Stomach (tissue), 9 donors: ENCODE measurements around the gene TKFC. TPM values are rescaled to one million over a fixed set of nuclear protein-coding genes. Genes with fewer than 3 reads are reported as not detected.

Experiments
- DNase-seq, 2 donors: peaks; one replicate each; pipeline versions ENCODE4 v3.0.0 to v3.0.0-alpha.2; 2013 to 2019
- H3K27ac ChIP-seq, 5 donors: fragments of 200-600 bp in 4 of 5; sonication (generic) in 4 of 5; one replicate each; pipeline ENCODE4 v1.5.1; 2013 to 2019; ENCODE audit warnings: mild to moderate bottlenecking in 1 of 5, moderate library complexity in 1 of 5
- H3K27me3 ChIP-seq, 3 donors: fragments of 200-600 bp; sonication (generic); one replicate each; pipeline ENCODE4 v1.5.1; 2017 to 2019; ENCODE audit warnings: mixed run types in 1 of 3
- H3K36me3 ChIP-seq, 4 donors: fragments of 200-600 bp; sonication (generic); 1 replicate in 3 of 4; 2 replicates in 1 of 4; pipeline ENCODE4 v1.5.1; 2016 to 2019
- H3K4me1 ChIP-seq, 4 donors: fragments of 200-600 bp; sonication (generic); one replicate each; pipeline ENCODE4 v1.5.1; 2016 to 2019
- H3K4me3 ChIP-seq, 4 donors: fragments of 200-600 bp; sonication (generic) in 3 of 4; one replicate each; pipeline ENCODE4 v1.5.1; 2016 to 2019; ENCODE audit warnings: mild to moderate bottlenecking in 1 of 4
- H3K9me3 ChIP-seq, 4 donors: fragments of 200-600 bp; sonication (generic); one replicate each; pipeline ENCODE4 v1.5.1; 2016 to 2019
- EP300 ChIP-seq: sonication (generic); formaldehyde crosslinking; IDR thresholded peaks from one replicate; pipeline ENCODE4 v1.6.1; 2017; ENCODE audit warnings: antibody characterized with exemption
- POLR2A ChIP-seq, 4 donors: fragments of 450-650 bp; IDR thresholded peaks; one replicate each; pipeline ENCODE4 v1.6.1; 2016; ENCODE audit warnings: antibody characterized with exemption in 4 of 4, control low read depth in 2 of 4, mild to moderate bottlenecking in 1 of 4, moderate library complexity in 1 of 4
- POLR2AphosphoS5 ChIP-seq, 3 donors: sonication (generic); formaldehyde crosslinking; IDR thresholded peaks; one replicate each; pipeline ENCODE4 v1.6.1; 2016; ENCODE audit warnings: antibody characterized with exemption in 3 of 3
- WGBS, 5 donors: extraction: QIAGEN DNeasy Blood & Tissue Kit in 3 of 5; methylation state at CpG; one replicate each; pipeline versions ENCODE4 v1.1.5 to v1.1.7; 2013 to 2018; 5-methylcytosine and 5-hydroxymethylcytosine counted together
- intact Hi-C: fragments of 100-400 bp; cut with DNase I; formaldehyde crosslinking; loops from one replicate; pipeline ENCODE4 v1.15.1; 2023; ENCODE audit warnings: low total_unique reads
- polyA plus RNA-seq, 3 donors: library from polyadenylated mRNA; stranded (reverse); fragments of 200-250 nt; gene quantifications; one replicate each; pipeline ENCODE4 v1.2.3, GENCODE V29; 2013
- total RNA-seq, 5 donors: library from RNA; depleted of rRNA; stranded (reverse); fragments of >200 nt; gene quantifications; one replicate each; pipeline versions ENCODE4 v1.1.0 to v1.2.3, GENCODE V29; 2014 to 2016
- TF ChIP-seq, protein P1 (sequence below), 7 experiments: fragments of 450-650 bp in 4 of 7; fragments of 200-600 bp in 3 of 7; sonication (generic) in 3 of 7; IDR thresholded peaks; one replicate each; pipeline ENCODE4 v1.5.1; 2016 to 2019; ENCODE audit warnings: antibody characterized with exemption in 7 of 7, control low read depth in 2 of 7, mild to moderate bottlenecking in 1 of 7
- donor health status: healthy with polysubstance abuse.
- donor health status: Bipolar disorder and iron deficiency.
- donor health status: healthy.

The TKFC gene
- total and polyA plus RNA-seq, 8 donors: 20.6 to 136 (median 42.1) TPM

DNA sequence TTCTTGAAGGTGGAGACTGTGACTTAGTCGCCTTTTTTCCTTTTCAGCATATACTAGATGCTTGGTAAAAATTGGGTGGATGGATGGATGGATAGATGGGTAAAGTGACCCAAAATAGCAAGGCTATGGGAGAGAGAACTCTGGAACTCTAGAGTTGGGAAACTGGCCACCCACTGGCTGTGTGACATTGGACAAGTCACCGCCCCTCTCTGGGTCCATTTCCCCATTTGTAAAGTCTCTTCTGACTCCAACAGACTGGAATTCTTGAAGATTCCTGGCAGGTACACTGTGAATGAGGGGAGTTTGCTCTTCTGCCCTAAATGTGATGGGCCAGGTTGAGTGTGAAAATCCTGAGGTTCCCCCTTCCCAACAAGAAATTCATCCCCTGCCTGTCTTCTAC is 8.0 kb downstream of the TKFC start:
- intact Hi-C loops: loop anchor here (5.0 kb wide), 1 partner anchor 41 kb away; no protein-coding TSS in a partner anchor
- no peak overlapping the region for H3K4me3 ChIP-seq
- no peaks in the 10 kb centered on the region for H3K27me3 ChIP-seq
- H3K4me1 ChIP-seq: peaks cover 0 to 18% (median 15%) of the 10 kb centered on the region in 4 donors
- no peak for DNase-seq
- TF ChIP-seq EP300: no peak
- TF ChIP-seq POLR2AphosphoS5 (IDR thresholded peaks at IDR 0.05): no peak
- no peak overlapping the region for H3K27ac ChIP-seq
- H3K9me3 ChIP-seq: no peaks in the 10 kb centered on the region
- H3K36me3 ChIP-seq: peaks cover 0 to 65% (median 57%) of the 10 kb centered on the region in 4 donors
- WGBS, 5 donors: 92 to 100% (median 99%) methylated on average over 2 of the region's 2 CpGs

DNA sequence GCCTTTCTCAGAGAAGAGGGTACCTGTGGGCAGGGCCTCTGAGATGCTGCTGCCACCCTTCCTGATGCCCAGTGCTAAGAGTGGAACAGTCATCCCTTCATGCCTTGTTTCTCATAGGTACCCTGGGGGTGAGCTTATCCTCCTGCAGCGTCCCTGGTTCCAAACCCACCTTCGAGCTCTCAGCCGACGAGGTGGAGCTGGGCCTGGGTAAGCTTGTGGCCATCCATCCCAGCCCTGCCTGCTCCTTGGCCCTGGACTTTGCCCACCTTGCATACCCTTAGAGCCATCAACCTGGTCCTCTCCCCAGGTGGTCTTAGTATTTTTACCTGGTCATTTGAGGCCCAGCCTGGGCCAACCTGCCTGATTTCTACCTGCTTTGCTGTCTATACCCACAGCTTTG is 8.7 kb downstream of the TKFC start:
- peaks cover 0 to 67% (median 59%) of the 10 kb centered on the region in 4 donors for H3K36me3 ChIP-seq
- TF ChIP-seq EP300: no peak
- TF ChIP-seq, protein P1, sequence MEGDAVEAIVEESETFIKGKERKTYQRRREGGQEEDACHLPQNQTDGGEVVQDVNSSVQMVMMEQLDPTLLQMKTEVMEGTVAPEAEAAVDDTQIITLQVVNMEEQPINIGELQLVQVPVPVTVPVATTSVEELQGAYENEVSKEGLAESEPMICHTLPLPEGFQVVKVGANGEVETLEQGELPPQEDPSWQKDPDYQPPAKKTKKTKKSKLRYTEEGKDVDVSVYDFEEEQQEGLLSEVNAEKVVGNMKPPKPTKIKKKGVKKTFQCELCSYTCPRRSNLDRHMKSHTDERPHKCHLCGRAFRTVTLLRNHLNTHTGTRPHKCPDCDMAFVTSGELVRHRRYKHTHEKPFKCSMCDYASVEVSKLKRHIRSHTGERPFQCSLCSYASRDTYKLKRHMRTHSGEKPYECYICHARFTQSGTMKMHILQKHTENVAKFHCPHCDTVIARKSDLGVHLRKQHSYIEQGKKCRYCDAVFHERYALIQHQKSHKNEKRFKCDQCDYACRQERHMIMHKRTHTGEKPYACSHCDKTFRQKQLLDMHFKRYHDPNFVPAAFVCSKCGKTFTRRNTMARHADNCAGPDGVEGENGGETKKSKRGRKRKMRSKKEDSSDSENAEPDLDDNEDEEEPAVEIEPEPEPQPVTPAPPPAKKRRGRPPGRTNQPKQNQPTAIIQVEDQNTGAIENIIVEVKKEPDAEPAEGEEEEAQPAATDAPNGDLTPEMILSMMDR (IDR thresholded peaks at IDR 0.05): no peak
- TF ChIP-seq POLR2AphosphoS5 (IDR thresholded peaks at IDR 0.05): no peak
- TF ChIP-seq POLR2A (IDR thresholded peaks at IDR 0.05): no peak

DNA sequence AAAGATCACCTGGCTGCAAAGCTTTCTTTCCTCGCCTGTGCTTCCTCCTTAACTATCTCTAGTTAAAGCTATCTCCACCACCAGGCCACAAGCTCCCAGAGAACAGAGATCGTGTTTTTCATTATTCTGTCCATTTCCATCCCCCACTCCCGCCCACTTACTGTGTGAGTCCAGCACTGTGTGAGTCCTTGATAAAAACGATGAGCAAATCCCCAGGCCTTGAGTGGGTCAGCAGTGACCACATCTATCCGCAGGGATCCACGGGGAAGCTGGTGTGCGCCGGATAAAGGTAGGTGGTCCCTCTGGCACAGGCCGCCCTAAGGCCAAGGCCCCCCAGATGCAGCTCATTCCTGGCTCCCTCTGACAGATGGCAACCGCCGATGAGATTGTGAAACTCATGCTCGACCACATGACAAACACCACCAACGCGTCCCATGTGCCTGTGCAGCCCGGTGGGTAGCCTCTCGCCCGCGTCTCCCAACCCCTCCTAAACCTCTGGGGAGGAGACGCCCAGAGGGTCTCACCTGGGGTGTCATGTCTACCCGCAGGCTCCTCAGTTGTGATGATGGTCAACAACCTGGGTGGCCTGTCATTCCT is 9.3 kb downstream of the TKFC start:
- Histone ChIP-seq H3K27me3 (no peaks in the 10 kb centered on the region), H3K36me3 (peaks cover 0 to 73% (median 62%) of the 10 kb centered on the region in 4 donors), H3K4me3 (no peak overlapping the region), H3K9me3 (no peaks in the 10 kb centered on the region), H3K4me1 (peaks cover 7 to 27% (median 20%) of the 10 kb centered on the region in 4 donors), H3K27ac (no peak overlapping the region)
- WGBS, 5 donors: 91 to 95% (median 91%) methylated on average over 18 to 20 of the region's 20 CpGs
- intact Hi-C loops: loop anchor here (5.0 kb wide), 1 partner anchor 40 kb away; no protein-coding TSS in a partner anchor
- TF ChIP-seq EP300 (no peak), POLR2AphosphoS5 (IDR thresholded peaks at IDR 0.05) (no peak), POLR2A (IDR thresholded peaks at IDR 0.05) (no peak)
- TF ChIP-seq, protein P1 (IDR thresholded peaks at IDR 0.05): no peak
- no peak for DNase-seq

More for the DNA sequence above, 8.7 kb downstream of the TKFC start:
- no peak overlapping the region for H3K4me3 ChIP-seq
- H3K4me1 ChIP-seq: peaks cover 4 to 21% (median 16%) of the 10 kb centered on the region in 4 donors
- no peak overlapping the region for H3K27ac ChIP-seq
- H3K27me3 ChIP-seq: no peaks in the 10 kb centered on the region
- no peak for DNase-seq
- 93 to 99% (median 96%) methylated on average over 2 to 4 of the region's 4 CpGs for WGBS, 5 donors
- intact Hi-C loops: loop anchor here (5.0 kb wide), 1 partner anchor 41 kb away; no protein-coding TSS in a partner anchor
- no peaks in the 10 kb centered on the region for H3K9me3 ChIP-seq

DNA sequence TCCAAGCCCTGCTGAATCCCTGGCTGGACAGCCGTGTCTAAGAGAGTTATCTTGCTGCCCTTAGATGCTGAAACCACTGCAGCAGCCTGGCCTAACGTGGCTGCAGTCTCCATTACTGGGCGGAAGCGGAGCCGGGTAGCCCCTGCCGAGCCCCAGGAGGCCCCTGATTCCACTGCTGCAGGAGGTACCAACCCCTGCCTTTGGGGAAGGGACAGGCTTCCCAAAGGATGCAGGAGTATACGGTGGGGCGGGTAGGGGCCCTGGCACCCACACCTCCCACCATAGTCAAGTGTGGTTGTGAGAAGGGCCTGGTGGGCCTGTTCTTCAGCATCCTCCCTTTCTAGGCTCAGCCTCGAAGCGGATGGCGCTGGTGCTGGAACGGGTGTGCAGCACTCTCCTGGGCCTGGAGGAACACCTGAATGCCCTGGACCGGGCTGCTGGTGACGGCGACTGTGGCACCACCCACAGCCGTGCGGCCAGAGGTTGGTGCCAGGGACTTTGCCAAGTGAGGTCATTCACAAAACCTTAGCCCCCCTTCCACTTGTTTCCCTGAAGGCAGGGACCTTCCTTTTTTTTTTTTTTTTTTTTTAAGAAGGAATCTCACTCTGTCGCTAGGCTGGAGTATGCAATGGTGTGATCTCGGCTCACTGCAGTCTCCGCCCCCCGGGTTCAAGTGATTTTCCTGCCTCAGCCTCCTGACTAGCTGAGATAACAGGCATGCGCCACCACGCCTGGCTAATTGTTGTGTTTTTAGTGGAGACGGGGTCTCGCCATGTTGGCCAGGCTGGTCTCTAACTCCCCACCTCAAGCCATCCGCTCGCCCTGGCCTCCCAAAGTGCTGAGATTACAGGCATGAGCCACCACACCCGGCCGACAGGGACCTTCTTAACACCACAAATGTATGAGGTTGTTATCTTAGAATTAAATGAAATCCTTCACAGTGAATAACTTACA is 11.0 kb downstream of the TKFC start:
- Histone ChIP-seq H3K27me3 (no peaks in the 10 kb centered on the region), H3K9me3 (no peaks in the 10 kb centered on the region), H3K4me3 (no peak overlapping the region), H3K36me3 (peaks cover 7 to 76% (median 66%) of the 10 kb centered on the region in 4 donors), H3K27ac (peak overlapping the region in 1 of 5 donors; percentile 3), H3K4me1 (peaks cover 7 to 34% (median 26%) of the 10 kb centered on the region in 4 donors)
- intact Hi-C loops: loop anchor here (5.0 kb wide), 1 partner anchor 38 kb away; no protein-coding TSS in a partner anchor
- WGBS, 5 donors: 88 to 94% (median 91%) methylated on average over 19 to 29 of the region's 29 CpGs
- DNase-seq: no peak
- TF ChIP-seq, protein P1 (IDR thresholded peaks at IDR 0.05): no peak
- no peak for TF ChIP-seq EP300
- TF ChIP-seq POLR2AphosphoS5 (IDR thresholded peaks at IDR 0.05): no peak
- TF ChIP-seq POLR2A (IDR thresholded peaks at IDR 0.05): no peak
